Measurements from ENCODE around the gene DSCAML1. TPM values are rescaled to one million over a fixed set of nuclear protein-coding genes. Genes with fewer than 3 reads are reported as not detected.

Gene DSCAML1
- total RNA-seq, 1 donor from 2014 or later = 0.16 TPM

DNA sequence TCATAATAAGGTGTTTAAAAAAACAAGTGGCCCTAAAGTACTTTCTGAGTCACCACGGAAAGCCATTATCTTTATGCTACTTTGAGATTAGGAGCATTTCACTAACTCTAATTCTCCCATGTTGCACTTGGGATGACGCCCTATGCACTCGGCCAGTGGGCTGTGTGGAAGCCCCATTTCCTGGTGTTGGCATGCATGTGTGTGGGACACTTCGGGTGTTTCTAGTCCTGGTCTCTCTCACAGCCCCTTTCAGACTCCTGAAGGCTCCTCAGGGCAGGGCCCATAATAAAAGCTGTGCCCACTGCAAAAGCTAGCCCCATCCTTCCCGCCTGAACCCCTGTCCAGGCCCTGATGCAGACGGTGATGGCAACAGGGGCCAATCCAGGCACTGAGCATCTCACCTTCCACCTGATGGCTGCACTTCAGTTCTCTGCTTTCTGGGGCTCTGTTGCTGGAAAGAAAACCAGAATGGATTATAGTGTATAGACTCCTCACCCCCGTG lies 42.4 kb upstream of the DSCAML1 start:
- H3K9ac ChIP-seq (ENCODE audit: low read length) = no peak overlapping the region
- Mint-ChIP-seq H3K4me3 (ENCODE audit: unreplicated experiment) (no peak overlapping the region), H3K4me1 (ENCODE audit: low read depth, unreplicated experiment) (peaks cover 7% of the 10 kb centered on the region), H3K36me3 (ENCODE audit: low read depth, unreplicated experiment) (peaks cover 4% of the 10 kb centered on the region), H3K27ac (ENCODE audit: unreplicated experiment) (no peak overlapping the region), H3K27me3 (ENCODE audit: low read depth, unreplicated experiment) (peaks cover 47% of the 10 kb centered on the region), H3K9me3 (ENCODE audit: unreplicated experiment) (peaks cover 2% of the 10 kb centered on the region)
- H3K27ac ChIP-seq (ENCODE audit: low read depth, low read length) = no peak overlapping the region
- FAIRE-seq (no peak), DNase-seq (ENCODE audit: low read depth) (no peak)
- no peaks in the 10 kb centered on the region for H3K9me3 ChIP-seq (ENCODE audit: insufficient read depth, low read depth, low read length)
- no peaks in the 10 kb centered on the region for H3K4me1 ChIP-seq (ENCODE audit: insufficient read depth, low read length)
- no peak overlapping the region for H3K4me3 ChIP-seq (ENCODE audit: insufficient read depth, low read depth, low read length)
- H3K27me3 ChIP-seq (ENCODE audit: insufficient read depth, low read length) = peaks cover 6% of the 10 kb centered on the region
- no peak for TF ChIP-seq EZH2 (IDR thresholded peaks at IDR 0.05; ENCODE audit: insufficient read depth, low read length)
- TF ChIP-seq, protein P1, sequence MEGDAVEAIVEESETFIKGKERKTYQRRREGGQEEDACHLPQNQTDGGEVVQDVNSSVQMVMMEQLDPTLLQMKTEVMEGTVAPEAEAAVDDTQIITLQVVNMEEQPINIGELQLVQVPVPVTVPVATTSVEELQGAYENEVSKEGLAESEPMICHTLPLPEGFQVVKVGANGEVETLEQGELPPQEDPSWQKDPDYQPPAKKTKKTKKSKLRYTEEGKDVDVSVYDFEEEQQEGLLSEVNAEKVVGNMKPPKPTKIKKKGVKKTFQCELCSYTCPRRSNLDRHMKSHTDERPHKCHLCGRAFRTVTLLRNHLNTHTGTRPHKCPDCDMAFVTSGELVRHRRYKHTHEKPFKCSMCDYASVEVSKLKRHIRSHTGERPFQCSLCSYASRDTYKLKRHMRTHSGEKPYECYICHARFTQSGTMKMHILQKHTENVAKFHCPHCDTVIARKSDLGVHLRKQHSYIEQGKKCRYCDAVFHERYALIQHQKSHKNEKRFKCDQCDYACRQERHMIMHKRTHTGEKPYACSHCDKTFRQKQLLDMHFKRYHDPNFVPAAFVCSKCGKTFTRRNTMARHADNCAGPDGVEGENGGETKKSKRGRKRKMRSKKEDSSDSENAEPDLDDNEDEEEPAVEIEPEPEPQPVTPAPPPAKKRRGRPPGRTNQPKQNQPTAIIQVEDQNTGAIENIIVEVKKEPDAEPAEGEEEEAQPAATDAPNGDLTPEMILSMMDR (IDR thresholded peaks at IDR 0.05; ENCODE audit: insufficient read depth, low read depth, low read length) = no peak
- no peaks in the 10 kb centered on the region for H3K36me3 ChIP-seq (ENCODE audit: insufficient read depth, low read length)
- H3K4me2 ChIP-seq (ENCODE audit: low read length) = no peak overlapping the region
- no peaks in the 10 kb centered on the region for H3K79me2 ChIP-seq (ENCODE audit: insufficient read depth, low read length)
- H4K20me1 ChIP-seq (ENCODE audit: insufficient read depth, low read length) = no peaks in the 10 kb centered on the region
- H2AFZ ChIP-seq (ENCODE audit: low read depth, low read length) = no peak overlapping the region

DNA sequence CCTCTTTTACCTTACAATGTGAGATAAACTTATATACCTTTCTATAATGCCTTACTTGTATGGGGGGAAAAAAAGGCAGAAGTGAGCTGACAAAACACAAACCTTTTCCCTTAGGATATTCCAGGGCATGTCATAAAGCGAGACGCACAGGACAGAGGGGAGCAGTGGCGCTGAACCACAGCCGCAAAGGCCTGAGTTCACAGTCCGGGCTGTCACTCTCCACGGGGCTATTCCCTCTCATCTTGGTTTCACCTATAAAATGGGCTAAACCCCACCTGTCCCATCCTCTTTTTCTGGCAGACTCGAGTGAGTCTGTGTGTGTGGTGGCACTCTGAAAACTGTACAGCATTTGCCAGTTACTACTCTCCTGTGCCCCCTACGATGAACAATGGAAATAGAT lies 41.9 kb upstream of the DSCAML1 start:
- Histone ChIP-seq H3K79me2 (ENCODE audit: insufficient read depth, low read length) (no peaks in the 10 kb centered on the region), H2AFZ (ENCODE audit: low read depth, low read length) (no peak overlapping the region), H3K27ac (ENCODE audit: low read depth, low read length) (no peak overlapping the region), H3K4me2 (ENCODE audit: low read length) (no peak overlapping the region), H3K9me3 (ENCODE audit: insufficient read depth, low read depth, low read length) (no peaks in the 10 kb centered on the region), H3K36me3 (ENCODE audit: insufficient read depth, low read length) (no peaks in the 10 kb centered on the region), H4K20me1 (ENCODE audit: insufficient read depth, low read length) (no peaks in the 10 kb centered on the region), H3K9ac (ENCODE audit: low read length) (no peak overlapping the region), H3K27me3 (ENCODE audit: insufficient read depth, low read length) (peaks cover 7% of the 10 kb centered on the region), H3K4me1 (ENCODE audit: insufficient read depth, low read length) (no peaks in the 10 kb centered on the region), H3K4me3 (ENCODE audit: insufficient read depth, low read depth, low read length) (no peak overlapping the region)
- peaks cover 47% of the 10 kb centered on the region for H3K27me3 Mint-ChIP-seq (ENCODE audit: low read depth, unreplicated experiment)
- H3K27ac Mint-ChIP-seq (ENCODE audit: unreplicated experiment) = no peak overlapping the region
- no peak for TF ChIP-seq EZH2 (IDR thresholded peaks at IDR 0.05; ENCODE audit: insufficient read depth, low read length)
- TF ChIP-seq, protein P1 (IDR thresholded peaks at IDR 0.05; ENCODE audit: insufficient read depth, low read depth, low read length) = no peak
- peaks cover 4% of the 10 kb centered on the region for H3K36me3 Mint-ChIP-seq (ENCODE audit: low read depth, unreplicated experiment)
- DNase-seq (ENCODE audit: low read depth) (no peak), FAIRE-seq (no peak)
- no peak overlapping the region for H3K4me3 Mint-ChIP-seq (ENCODE audit: unreplicated experiment)
- H3K4me1 Mint-ChIP-seq (ENCODE audit: low read depth, unreplicated experiment) = peaks cover 7% of the 10 kb centered on the region
- peaks cover 2% of the 10 kb centered on the region for H3K9me3 Mint-ChIP-seq (ENCODE audit: unreplicated experiment)

DNA sequence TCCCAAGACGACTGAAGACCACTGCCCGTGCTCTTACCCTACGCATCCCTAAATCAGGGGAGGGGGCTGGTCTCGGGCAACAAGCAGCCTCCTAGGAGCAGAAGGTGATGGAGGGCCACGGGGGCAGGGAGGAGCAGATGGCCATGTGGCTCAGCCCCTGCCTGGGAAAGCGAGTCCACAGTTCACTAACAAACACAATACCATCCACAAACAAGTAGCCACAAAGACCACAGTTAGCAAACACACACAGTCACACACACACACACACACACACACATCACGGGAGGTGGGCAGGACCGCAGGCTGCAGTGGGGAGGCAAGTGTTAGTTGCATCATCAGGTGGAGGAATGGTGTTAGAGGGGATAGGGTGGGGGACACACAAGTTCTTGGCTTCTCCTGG lies 40.8 kb upstream of the DSCAML1 start:
- Histone ChIP-seq H3K9ac (ENCODE audit: low read length) (no peak overlapping the region), H3K4me1 (ENCODE audit: insufficient read depth, low read length) (no peaks in the 10 kb centered on the region), H3K36me3 (ENCODE audit: insufficient read depth, low read length) (no peaks in the 10 kb centered on the region), H4K20me1 (ENCODE audit: insufficient read depth, low read length) (no peaks in the 10 kb centered on the region), H3K9me3 (ENCODE audit: insufficient read depth, low read depth, low read length) (no peaks in the 10 kb centered on the region), H3K27ac (ENCODE audit: low read depth, low read length) (no peak overlapping the region), H3K4me2 (ENCODE audit: low read length) (no peak overlapping the region), H2AFZ (ENCODE audit: low read depth, low read length) (no peak overlapping the region), H3K27me3 (ENCODE audit: insufficient read depth, low read length) (peaks cover 7% of the 10 kb centered on the region), H3K4me3 (ENCODE audit: insufficient read depth, low read depth, low read length) (no peak overlapping the region), H3K79me2 (ENCODE audit: insufficient read depth, low read length) (no peaks in the 10 kb centered on the region)
- Mint-ChIP-seq H3K27ac (ENCODE audit: unreplicated experiment) (no peak overlapping the region), H3K4me3 (ENCODE audit: unreplicated experiment) (no peak overlapping the region), H3K4me1 (ENCODE audit: low read depth, unreplicated experiment) (peaks cover 7% of the 10 kb centered on the region), H3K36me3 (ENCODE audit: low read depth, unreplicated experiment) (peaks cover 4% of the 10 kb centered on the region), H3K27me3 (ENCODE audit: low read depth, unreplicated experiment) (peaks cover 50% of the 10 kb centered on the region), H3K9me3 (ENCODE audit: unreplicated experiment) (peaks cover 4% of the 10 kb centered on the region)
- TF ChIP-seq, protein P1 (IDR thresholded peaks at IDR 0.05; ENCODE audit: insufficient read depth, low read depth, low read length) = no peak
- TF ChIP-seq EZH2 (IDR thresholded peaks at IDR 0.05; ENCODE audit: insufficient read depth, low read length) = no peak
- no peak for DNase-seq (ENCODE audit: low read depth)
- no peak for FAIRE-seq
